ENCODE results near the gene CREB5. TPM values are rescaled to one million over a fixed set of nuclear protein-coding genes. Genes with fewer than 3 reads are reported as not detected.

Gene CREB5
- polyA plus RNA-seq, 3 donors from 2014 or later: 0.37 TPM; not detected in 2

- Mint-ChIP-seq H3K36me3 (no peaks in the 10 kb centered on the region), H3K27me3 (ENCODE audit: low read depth in 3 of 3) (peaks cover 19 to 42% (median 40%) of the 10 kb centered on the region in 3 donors), H3K4me3 (peak overlapping the region; percentile 67 to 75 (median 71)), H3K27ac (no peak overlapping the region), H3K4me1 (peaks cover 23 to 29% of the 10 kb centered on the region in 2 donors), H3K9me3 (peaks cover 0 to 1% (median 0%) of the 10 kb centered on the region in 6 donors)
- DNase-seq: peak in 1 of 3 donors; percentile 1
Measured at GRCh38 chr7:28410628-28411531, 1.4 kb upstream of the CREB5 start.

- peaks cover 0 to 1% (median 0%) of the 10 kb centered on the region in 6 donors for H3K9me3 Mint-ChIP-seq
- no peak overlapping the region for H3K27ac Mint-ChIP-seq
- H3K4me1 Mint-ChIP-seq: peaks cover 23 to 29% of the 10 kb centered on the region in 2 donors
- DNase-seq: no peak
- no peaks in the 10 kb centered on the region for H3K36me3 Mint-ChIP-seq
- H3K27me3 Mint-ChIP-seq (ENCODE audit: low read depth in 3 of 3): peaks cover 19 to 33% (median 27%) of the 10 kb centered on the region in 3 donors
- no peak overlapping the region for H3K4me3 Mint-ChIP-seq
Measured at GRCh38 chr7:28413011-28413410, 693 bp downstream of the CREB5 start.

DNA sequence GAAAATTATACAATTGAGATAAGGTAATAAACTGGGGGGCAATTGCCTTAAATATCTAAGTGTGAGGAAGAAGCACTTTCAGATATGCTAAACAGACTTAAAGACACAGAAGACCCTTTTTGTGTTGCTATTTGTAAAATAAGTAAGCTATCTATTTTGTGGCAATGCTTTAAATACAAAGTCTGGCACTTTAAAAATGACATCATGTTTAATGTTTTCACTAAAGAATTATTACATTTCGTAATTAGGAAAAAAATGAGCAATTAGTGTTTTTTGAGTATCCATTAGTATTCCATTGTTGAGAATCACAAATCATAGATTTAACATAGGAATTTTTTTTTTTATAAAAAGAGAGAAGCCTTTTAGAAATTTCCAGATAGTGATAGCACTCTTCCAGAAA is 2.1 kb downstream of the CREB5 start:
- DNase-seq: no peak
- no peaks in the 10 kb centered on the region for H3K36me3 Mint-ChIP-seq
- H3K27ac Mint-ChIP-seq: no peak overlapping the region
- H3K27me3 Mint-ChIP-seq (ENCODE audit: low read depth in 3 of 3): peaks cover 17 to 26% (median 20%) of the 10 kb centered on the region in 3 donors
- H3K4me1 Mint-ChIP-seq: peaks cover 16 to 19% of the 10 kb centered on the region in 2 donors
- H3K4me3 Mint-ChIP-seq: no peak overlapping the region
- H3K9me3 Mint-ChIP-seq: no peaks in the 10 kb centered on the region

DNA sequence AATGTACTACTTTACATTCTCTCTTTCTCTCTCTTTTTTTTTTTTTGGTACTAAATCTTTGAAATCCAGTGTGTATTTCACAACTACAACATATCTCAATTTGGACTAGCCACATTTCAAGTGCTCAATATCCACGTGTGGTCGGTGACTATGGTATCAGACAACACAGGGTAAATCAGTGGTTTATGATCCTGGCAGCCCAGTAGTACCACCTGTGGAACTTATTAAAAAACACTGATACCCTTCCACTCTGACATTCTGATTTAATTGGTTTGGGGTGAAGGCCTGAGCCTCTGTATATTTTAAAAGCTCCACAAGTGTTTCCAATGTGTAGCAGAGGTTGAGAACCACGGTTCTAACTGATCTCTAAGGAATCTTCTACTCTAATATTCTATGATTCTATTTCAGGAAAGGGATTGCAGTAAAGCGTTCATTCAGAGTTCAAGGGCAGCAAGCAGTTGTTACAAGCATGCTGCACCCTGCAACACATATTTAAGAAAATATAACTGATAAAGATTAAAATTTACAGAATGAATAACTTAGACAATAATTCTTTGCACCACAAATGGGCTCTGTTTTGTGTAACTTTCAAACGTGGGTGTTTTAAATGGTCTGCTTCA is 5.1 kb downstream of the CREB5 start:
- Mint-ChIP-seq H3K36me3 (no peaks in the 10 kb centered on the region), H3K9me3 (no peaks in the 10 kb centered on the region), H3K27me3 (ENCODE audit: low read depth in 3 of 3) (peaks cover 8 to 13% (median 11%) of the 10 kb centered on the region in 3 donors), H3K4me1 (no peaks in the 10 kb centered on the region), H3K27ac (no peak overlapping the region), H3K4me3 (no peak overlapping the region)
- DNase-seq: no peak

- Mint-ChIP-seq H3K27ac (no peak overlapping the region), H3K9me3 (no peaks in the 10 kb centered on the region), H3K27me3 (ENCODE audit: low read depth in 3 of 3) (peaks cover 8 to 11% (median 9%) of the 10 kb centered on the region in 3 donors), H3K36me3 (no peaks in the 10 kb centered on the region), H3K4me3 (no peak overlapping the region), H3K4me1 (no peaks in the 10 kb centered on the region)
- DNase-seq: no peak
Measured at GRCh38 chr7:28418311-28418710, 6.0 kb downstream of the CREB5 start.

GRCh38 chr7:28418966-28419365 is 6.6 kb downstream of the CREB5 start:
- no peak overlapping the region for H3K27ac Mint-ChIP-seq
- H3K27me3 Mint-ChIP-seq (ENCODE audit: low read depth in 3 of 3): peaks cover 7 to 11% (median 8%) of the 10 kb centered on the region in 3 donors
- no peak overlapping the region for H3K4me3 Mint-ChIP-seq
- H3K36me3 Mint-ChIP-seq: no peaks in the 10 kb centered on the region
- H3K9me3 Mint-ChIP-seq: no peaks in the 10 kb centered on the region
- H3K4me1 Mint-ChIP-seq: no peaks in the 10 kb centered on the region
- DNase-seq: no peak

DNA sequence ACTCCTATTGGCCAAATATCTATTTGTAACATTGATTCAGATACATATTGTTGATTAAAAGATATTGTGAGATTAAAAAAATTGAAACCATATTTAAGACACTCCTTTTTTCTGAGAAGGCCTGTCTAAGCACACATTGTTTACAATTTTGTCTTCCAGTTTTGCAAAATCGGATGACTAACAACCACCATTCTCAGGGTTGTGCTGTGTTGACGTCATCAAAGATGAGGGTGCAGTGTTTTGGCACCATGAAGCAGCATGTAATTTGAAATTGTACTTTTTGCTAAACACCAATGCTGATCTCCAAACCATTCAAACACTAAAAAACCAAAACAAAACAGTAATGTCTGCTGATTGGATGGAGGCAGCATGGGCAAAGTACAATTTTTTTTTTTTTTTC is 7.4 kb downstream of the CREB5 start:
- Mint-ChIP-seq H3K27ac (no peak overlapping the region), H3K36me3 (no peaks in the 10 kb centered on the region), H3K27me3 (ENCODE audit: low read depth in 3 of 3) (peaks cover 6 to 12% (median 7%) of the 10 kb centered on the region in 3 donors), H3K9me3 (no peaks in the 10 kb centered on the region), H3K4me3 (no peak overlapping the region), H3K4me1 (no peaks in the 10 kb centered on the region)
- DNase-seq: no peak

- Mint-ChIP-seq H3K27ac (no peak overlapping the region), H3K4me3 (no peak overlapping the region), H3K4me1 (no peaks in the 10 kb centered on the region), H3K27me3 (ENCODE audit: low read depth in 3 of 3) (peaks cover 5 to 11% (median 9%) of the 10 kb centered on the region in 3 donors), H3K36me3 (no peaks in the 10 kb centered on the region), H3K9me3 (no peaks in the 10 kb centered on the region)
- no peak for DNase-seq
Measured at GRCh38 chr7:28423112-28423511, 10.8 kb downstream of the CREB5 start.

DNA sequence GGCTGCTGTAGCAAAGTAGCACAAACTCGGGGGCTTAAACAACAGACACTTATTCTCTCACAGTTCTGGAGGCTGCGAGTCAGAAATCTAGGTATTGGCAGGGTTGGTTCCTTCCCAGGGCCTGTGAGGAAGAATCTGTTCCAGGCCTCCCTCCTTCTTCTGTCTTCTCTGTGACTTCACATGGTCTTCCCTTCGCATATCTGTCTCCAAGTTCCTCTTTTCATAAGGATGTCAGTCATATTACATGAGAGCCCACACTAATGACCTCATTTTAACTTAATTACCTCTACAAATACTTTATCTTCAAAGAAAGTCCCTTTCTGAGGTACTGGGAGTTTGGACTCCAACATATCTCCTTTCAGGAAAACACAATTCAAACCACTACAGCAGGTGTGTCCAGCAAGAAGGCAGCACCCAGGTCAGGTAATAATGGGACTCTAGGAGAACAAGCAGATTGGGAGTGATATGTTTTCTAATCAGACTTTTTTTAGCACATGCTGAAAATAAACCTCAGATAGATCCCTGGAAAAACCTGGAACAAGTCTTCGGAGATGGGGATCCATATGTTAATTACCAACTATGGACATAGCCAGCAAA is 11.7 kb downstream of the CREB5 start:
- Mint-ChIP-seq H3K9me3 (no peaks in the 10 kb centered on the region), H3K4me3 (no peak overlapping the region), H3K4me1 (no peaks in the 10 kb centered on the region), H3K27ac (no peak overlapping the region), H3K27me3 (ENCODE audit: low read depth in 3 of 3) (peaks cover 7 to 15% (median 13%) of the 10 kb centered on the region in 3 donors), H3K36me3 (no peaks in the 10 kb centered on the region)
- DNase-seq: no peak

DNA sequence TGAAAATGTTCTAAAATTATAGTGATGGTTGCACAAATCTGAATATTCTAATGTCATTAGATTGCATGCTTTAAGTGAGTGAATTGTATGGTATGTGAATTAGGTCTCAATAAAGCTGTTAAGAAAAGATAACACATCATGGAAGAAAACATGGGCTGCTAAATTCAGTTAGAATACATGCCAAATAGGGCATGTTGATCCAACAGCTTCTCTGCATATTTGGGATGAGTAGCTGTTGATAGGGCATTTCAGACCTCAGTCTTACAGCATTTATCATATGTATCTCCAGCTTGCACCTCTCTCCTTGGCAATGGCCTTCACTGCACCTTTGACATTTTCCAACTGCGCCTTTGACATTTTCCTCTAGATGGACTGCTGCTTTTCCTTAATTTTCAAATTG is 13.2 kb downstream of the CREB5 start:
- DNase-seq: no peak
- Mint-ChIP-seq H3K4me1 (no peaks in the 10 kb centered on the region), H3K27me3 (ENCODE audit: low read depth in 3 of 3) (peaks cover 8 to 15% (median 9%) of the 10 kb centered on the region in 3 donors), H3K36me3 (no peaks in the 10 kb centered on the region), H3K4me3 (no peak overlapping the region), H3K9me3 (no peaks in the 10 kb centered on the region), H3K27ac (no peak overlapping the region)

GRCh38 chr7:28427236-28427635 is 14.9 kb downstream of the CREB5 start:
- peaks cover 7 to 13% (median 8%) of the 10 kb centered on the region in 3 donors for H3K27me3 Mint-ChIP-seq (ENCODE audit: low read depth in 3 of 3)
- H3K27ac Mint-ChIP-seq: no peak overlapping the region
- no peaks in the 10 kb centered on the region for H3K4me1 Mint-ChIP-seq
- no peaks in the 10 kb centered on the region for H3K36me3 Mint-ChIP-seq
- no peaks in the 10 kb centered on the region for H3K9me3 Mint-ChIP-seq
- no peak for DNase-seq
- H3K4me3 Mint-ChIP-seq: no peak overlapping the region

DNA sequence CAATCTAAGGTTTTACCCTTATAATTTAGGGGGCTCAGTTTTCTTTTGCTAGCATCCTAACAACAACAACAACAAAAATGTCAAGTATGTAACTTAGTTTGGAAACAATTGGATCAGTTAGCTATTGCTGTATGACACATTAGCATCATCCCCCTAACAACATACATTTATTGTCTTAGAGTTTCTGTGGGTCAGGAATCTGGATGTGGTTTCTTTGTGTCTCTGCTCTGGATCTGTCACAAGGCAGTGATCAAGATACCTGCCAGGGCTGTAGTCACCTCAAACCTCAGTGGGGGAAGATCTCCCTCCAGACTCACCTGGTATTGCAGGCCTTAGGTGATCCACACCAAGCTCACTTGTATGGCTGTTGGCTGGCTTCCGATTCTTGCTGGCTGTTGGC is 18.3 kb downstream of the CREB5 start:
- no peak for DNase-seq
- Mint-ChIP-seq H3K27me3 (ENCODE audit: low read depth in 3 of 3) (peaks cover 6 to 22% (median 12%) of the 10 kb centered on the region in 3 donors), H3K4me3 (no peak overlapping the region), H3K9me3 (no peaks in the 10 kb centered on the region), H3K4me1 (no peaks in the 10 kb centered on the region), H3K27ac (no peak overlapping the region), H3K36me3 (no peaks in the 10 kb centered on the region)

GRCh38 chr7:28432105-28432504 is 19.8 kb downstream of the CREB5 start:
- Mint-ChIP-seq H3K27me3 (ENCODE audit: low read depth in 3 of 3) (peaks cover 4 to 22% (median 12%) of the 10 kb centered on the region in 3 donors), H3K36me3 (no peaks in the 10 kb centered on the region), H3K4me1 (no peaks in the 10 kb centered on the region), H3K4me3 (no peak overlapping the region), H3K9me3 (no peaks in the 10 kb centered on the region), H3K27ac (no peak overlapping the region)
- DNase-seq: no peak

DNA sequence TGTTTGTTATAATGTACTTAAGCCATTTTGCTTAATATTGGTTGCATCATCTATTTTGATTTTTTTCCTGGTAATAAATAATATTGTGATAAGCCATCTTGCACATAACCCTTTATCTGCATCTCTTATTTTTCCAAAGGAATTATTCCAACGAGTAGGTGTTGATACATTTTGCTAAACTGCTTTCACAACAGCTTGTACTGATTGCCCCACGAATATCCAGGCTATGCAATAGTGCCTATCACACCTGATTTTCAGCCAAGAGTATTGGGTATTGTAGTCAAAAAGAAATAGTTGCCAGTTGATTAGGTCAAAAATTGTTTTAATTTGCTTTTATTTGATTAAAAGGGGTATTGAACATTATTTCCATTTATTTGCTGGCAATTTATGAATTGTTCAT is 20.7 kb downstream of the CREB5 start:
- no peak overlapping the region for H3K27ac Mint-ChIP-seq
- H3K9me3 Mint-ChIP-seq: no peaks in the 10 kb centered on the region
- no peak for DNase-seq
- H3K36me3 Mint-ChIP-seq: no peaks in the 10 kb centered on the region
- H3K4me3 Mint-ChIP-seq: no peak overlapping the region
- peaks cover 4 to 20% (median 12%) of the 10 kb centered on the region in 3 donors for H3K27me3 Mint-ChIP-seq (ENCODE audit: low read depth in 3 of 3)
- no peaks in the 10 kb centered on the region for H3K4me1 Mint-ChIP-seq
